ENCODE results near the gene ESR1. TPM values are rescaled to one million over a fixed set of nuclear protein-coding genes. Genes with fewer than 3 reads are reported as not detected.
"Not testable (repeated sequence)": the region's sequence is repeated elsewhere in the genome, so short reads cannot be mapped to it uniquely, and the experiment has no call there.

ESR1 gene
- total and polyA plus RNA-seq, 4 experiments from 2014 or later = 0.67 to 6.8 (median 2.4) TPM

GRCh38 chr6:152127432-152128165, 320.1 kb downstream of the ESR1 start:
- Histone ChIP-seq H3K4me3 (ENCODE audit: low read length in 2 of 2) (no peak overlapping the region), H3K9me3 (ENCODE audit: control insufficient read depth in 1 of 2, low read length in 2 of 2) (no peaks in the 10 kb centered on the region), H3K36me3 (ENCODE audit: insufficient read depth, low read length) (peaks cover 70% of the 10 kb centered on the region), H3K27me3 (ENCODE audit: insufficient read depth, low read length) (no peaks in the 10 kb centered on the region), H3K27ac (ENCODE audit: low read depth, low read length) (no peak overlapping the region), H3K4me1 (ENCODE audit: insufficient read depth, low read length) (no peaks in the 10 kb centered on the region)
- peaks cover 0 to 4% (median 2%) of the 10 kb centered on the region in 4 donors for H3K4me1 Mint-ChIP-seq
- no peaks in the 10 kb centered on the region for H3K9me3 Mint-ChIP-seq
- intact Hi-C loops (cut with micrococcal nuclease) = no loop called here
- H3K27ac Mint-ChIP-seq = peak overlapping the region in 2 of 7 donors; percentile 12 to 57
- H3K4me3 Mint-ChIP-seq = no peak overlapping the region
- H3K36me3 Mint-ChIP-seq = peaks cover 62 to 94% of the 10 kb centered on the region in 2 donors
- no peaks in the 10 kb centered on the region for H3K27me3 Mint-ChIP-seq
- POLR2A ChIA-PET (ENCODE audit: partially characterized antibody) = interaction anchor here (0.8 to 1.2 kb wide), 4 partner anchors 9 to 438 kb away, joined by 3 to 5 read pairs (median 3); no protein-coding TSS in a partner anchor
- CTCF ChIA-PET (ENCODE audit: partially characterized antibody) = interaction anchor here (0.8 to 1.3 kb wide), 2 partner anchors 437 to 722 kb away, joined by 3 to 5 read pairs; no protein-coding TSS in a partner anchor
- no peak for DNase-seq

GRCh38 chr6:152129691-152130151, 322.2 kb downstream of the ESR1 start:
- intact Hi-C loops (cut with micrococcal nuclease) = no loop called here

GRCh38 chr6:152130441-152130840, 323.0 kb downstream of the ESR1 start:
- no peak overlapping the region for H3K4me3 Mint-ChIP-seq
- no peaks in the 10 kb centered on the region for H3K9me3 ChIP-seq (ENCODE audit: control insufficient read depth in 1 of 2, low read length in 2 of 2)
- peaks cover 77% of the 10 kb centered on the region for H3K36me3 ChIP-seq (ENCODE audit: insufficient read depth, low read length)
- H3K36me3 Mint-ChIP-seq = peaks cover 66 to 93% of the 10 kb centered on the region in 2 donors
- H3K27ac ChIP-seq (ENCODE audit: low read depth, low read length) = no peak overlapping the region
- H3K27ac Mint-ChIP-seq = peak overlapping the region in 4 of 7 donors; percentile 52 to 84 (median 64)
- no peak overlapping the region for H3K4me3 ChIP-seq (ENCODE audit: low read length in 2 of 2)
- intact Hi-C loops (cut with micrococcal nuclease) = no loop called here
- no peak for DNase-seq
- H3K9me3 Mint-ChIP-seq = no peaks in the 10 kb centered on the region
- ChIA-PET POLR2A (ENCODE audit: partially characterized antibody) (no interaction called here), CTCF (ENCODE audit: partially characterized antibody) (no interaction called here)
- no peaks in the 10 kb centered on the region for H3K27me3 ChIP-seq (ENCODE audit: insufficient read depth, low read length)
- H3K4me1 ChIP-seq (ENCODE audit: insufficient read depth, low read length) = no peaks in the 10 kb centered on the region
- H3K4me1 Mint-ChIP-seq = peaks cover 0 to 3% (median under 1%) of the 10 kb centered on the region in 4 donors
- no peaks in the 10 kb centered on the region for H3K27me3 Mint-ChIP-seq

More at GRCh38 chr6:152129691-152130151, 322.2 kb downstream of the ESR1 start:
- Mint-ChIP-seq H3K36me3 (peaks cover 60 to 94% of the 10 kb centered on the region in 2 donors), H3K27ac (peak overlapping the region in 5 of 7 donors; percentile 4 to 70 (median 36)), H3K27me3 (no peaks in the 10 kb centered on the region), H3K9me3 (no peaks in the 10 kb centered on the region), H3K4me3 (no peak overlapping the region), H3K4me1 (peaks cover 0 to 3% (median under 1%) of the 10 kb centered on the region in 4 donors)
- Histone ChIP-seq H3K27me3 (ENCODE audit: insufficient read depth, low read length) (no peaks in the 10 kb centered on the region), H3K27ac (ENCODE audit: low read depth, low read length) (no peak overlapping the region), H3K9me3 (ENCODE audit: control insufficient read depth in 1 of 2, low read length in 2 of 2) (no peaks in the 10 kb centered on the region), H3K36me3 (ENCODE audit: insufficient read depth, low read length) (peaks cover 74% of the 10 kb centered on the region), H3K4me3 (ENCODE audit: low read length in 2 of 2) (no peak overlapping the region), H3K4me1 (ENCODE audit: insufficient read depth, low read length) (no peaks in the 10 kb centered on the region)
- CTCF ChIA-PET (ENCODE audit: partially characterized antibody) = no interaction called here
- no peak for DNase-seq
- POLR2A ChIA-PET (ENCODE audit: partially characterized antibody) = no interaction called here

- Histone ChIP-seq H3K4me3 (ENCODE audit: low read length in 2 of 2) (no peak overlapping the region), H3K4me1 (ENCODE audit: insufficient read depth, low read length) (no peaks in the 10 kb centered on the region), H3K36me3 (ENCODE audit: insufficient read depth, low read length) (peaks cover 83% of the 10 kb centered on the region), H3K9me3 (ENCODE audit: control insufficient read depth in 1 of 2, low read length in 2 of 2) (no peaks in the 10 kb centered on the region), H3K27ac (ENCODE audit: low read depth, low read length) (no peak overlapping the region), H3K27me3 (ENCODE audit: insufficient read depth, low read length) (no peaks in the 10 kb centered on the region)
- DNase-seq = no peak
- H3K36me3 Mint-ChIP-seq = peaks cover 65 to 89% of the 10 kb centered on the region in 2 donors
- H3K4me3 Mint-ChIP-seq = no peak overlapping the region
- intact Hi-C loops (cut with micrococcal nuclease) = no loop called here
- H3K27ac Mint-ChIP-seq = peak overlapping the region in 5 of 7 donors; percentile 17 to 58 (median 54)
- H3K4me1 Mint-ChIP-seq = no peaks in the 10 kb centered on the region
- H3K9me3 Mint-ChIP-seq = no peaks in the 10 kb centered on the region
- CTCF ChIA-PET (ENCODE audit: partially characterized antibody) = interaction anchor here (1.3 kb wide), 1 partner anchor 14 kb away, joined by 3 read pairs; no protein-coding TSS in a partner anchor
- H3K27me3 Mint-ChIP-seq = no peaks in the 10 kb centered on the region
- POLR2A ChIA-PET (ENCODE audit: partially characterized antibody) = interaction anchor here (1.1 kb wide), 1 partner anchor 445 kb away, joined by 3 read pairs; no protein-coding TSS in a partner anchor
Measured at GRCh38 chr6:152135755-152136448, 328.4 kb downstream of the ESR1 start.

GRCh38 chr6:152136449-152136825, 329.0 kb downstream of the ESR1 start:
- peaks cover 62 to 90% of the 10 kb centered on the region in 2 donors for H3K36me3 Mint-ChIP-seq
- no peak for DNase-seq
- Histone ChIP-seq H3K9me3 (ENCODE audit: control insufficient read depth in 1 of 2, low read length in 2 of 2) (no peaks in the 10 kb centered on the region), H3K27me3 (ENCODE audit: insufficient read depth, low read length) (no peaks in the 10 kb centered on the region), H3K27ac (ENCODE audit: low read depth, low read length) (no peak overlapping the region), H3K36me3 (ENCODE audit: insufficient read depth, low read length) (peaks cover 86% of the 10 kb centered on the region), H3K4me1 (ENCODE audit: insufficient read depth, low read length) (no peaks in the 10 kb centered on the region), H3K4me3 (ENCODE audit: low read length in 2 of 2) (no peak overlapping the region)
- peak overlapping the region in 2 of 7 donors; percentile 10 to 85 for H3K27ac Mint-ChIP-seq
- ChIA-PET CTCF (ENCODE audit: partially characterized antibody) (no interaction called here), POLR2A (ENCODE audit: partially characterized antibody) (interaction anchor here (0.6 to 1.1 kb wide), 2 partner anchors 10 to 446 kb away, joined by 3 read pairs; no protein-coding TSS in a partner anchor)
- intact Hi-C loops (cut with micrococcal nuclease) = no loop called here
- H3K4me3 Mint-ChIP-seq = no peak overlapping the region
- no peaks in the 10 kb centered on the region for H3K27me3 Mint-ChIP-seq
- no peaks in the 10 kb centered on the region for H3K4me1 Mint-ChIP-seq
- H3K9me3 Mint-ChIP-seq = no peaks in the 10 kb centered on the region

- POLR2A ChIA-PET (ENCODE audit: partially characterized antibody) = interaction anchor here (0.7 kb wide), 1 partner anchor 95 kb away, joined by 3 read pairs; no protein-coding TSS in a partner anchor
- H3K4me1 Mint-ChIP-seq; H3K9me3 ChIP-seq (ENCODE audit: control insufficient read depth in 1 of 2, low read length in 2 of 2); H3K27me3 Mint-ChIP-seq; H3K4me1 ChIP-seq (ENCODE audit: insufficient read depth, low read length); H3K27ac ChIP-seq (ENCODE audit: low read depth, low read length); intact Hi-C loops (cut with micrococcal nuclease); H3K4me3 Mint-ChIP-seq; H3K9me3 Mint-ChIP-seq; DNase-seq; H3K4me3 ChIP-seq (ENCODE audit: low read length in 2 of 2); H3K27me3 ChIP-seq (ENCODE audit: insufficient read depth, low read length): not testable (repeated sequence)
- Mint-ChIP-seq H3K36me3 (peaks cover 58 to 84% of the 10 kb centered on the region in 2 donors), H3K27ac (peak overlapping the region in 2 of 7 donors; percentile 9 to 77)
- CTCF ChIA-PET (ENCODE audit: partially characterized antibody) = interaction anchor here (0.7 kb wide), 1 partner anchor 17 kb away, joined by 3 read pairs; no protein-coding TSS in a partner anchor
- H3K36me3 ChIP-seq (ENCODE audit: insufficient read depth, low read length) = peaks cover 75% of the 10 kb centered on the region
Measured at GRCh38 chr6:152138344-152138743, 330.9 kb downstream of the ESR1 start.

GRCh38 chr6:152142105-152142504, 334.6 kb downstream of the ESR1 start:
- POLR2A ChIA-PET (ENCODE audit: partially characterized antibody) = interaction anchor here (0.7 kb wide), 1 partner anchor 11 kb away, joined by 3 read pairs; no protein-coding TSS in a partner anchor
- H3K9me3 ChIP-seq (ENCODE audit: control insufficient read depth in 1 of 2, low read length in 2 of 2) = no peaks in the 10 kb centered on the region
- peaks cover 0 to 6% (median 2%) of the 10 kb centered on the region in 4 donors for H3K4me1 Mint-ChIP-seq
- H3K4me3 ChIP-seq (ENCODE audit: low read length in 2 of 2) = no peak overlapping the region
- CTCF ChIA-PET (ENCODE audit: partially characterized antibody) = interaction anchor here (1.3 to 1.9 kb wide), 2 partner anchors 13 to 17 kb away, joined by 3 to 5 read pairs; no protein-coding TSS in a partner anchor
- H3K27ac Mint-ChIP-seq = no peak overlapping the region
- DNase-seq = no peak
- no peak overlapping the region for H3K27ac ChIP-seq (ENCODE audit: low read depth, low read length)
- H3K27me3 ChIP-seq (ENCODE audit: insufficient read depth, low read length) = no peaks in the 10 kb centered on the region
- H3K4me3 Mint-ChIP-seq = no peak overlapping the region
- peaks cover 69% of the 10 kb centered on the region for H3K36me3 ChIP-seq (ENCODE audit: insufficient read depth, low read length)
- intact Hi-C loops (cut with micrococcal nuclease) = no loop called here
- H3K36me3 Mint-ChIP-seq = peaks cover 48 to 80% of the 10 kb centered on the region in 2 donors
- H3K4me1 ChIP-seq (ENCODE audit: insufficient read depth, low read length) = no peaks in the 10 kb centered on the region
- H3K9me3 Mint-ChIP-seq = no peaks in the 10 kb centered on the region
- H3K27me3 Mint-ChIP-seq = no peaks in the 10 kb centered on the region
